Activated T-helper 1 cell treated with anti-CD3 and anti-CD28 coated beads, Interleukin-12 subunit alpha, Interleukin-12 subunit beta, Interleukin-2, Interleukin-4 antibody, amounts not matched to agents 30 ng/mL and 10 ng/mL and 1 ng/mL, durations not matched to agents 14 hours and 24 hours and 36 hours (primary cell): ENCODE data around the gene GPER1. TPM values are rescaled to one million over a fixed set of nuclear protein-coding genes. Genes with fewer than 3 reads are reported as not detected.

Experiments
- DNase-seq: peaks from one replicate; pipeline ENCODE4 v3.0.0; 2021; ENCODE audit warnings: low spot score
- H3K27ac Mint-ChIP-seq: one replicate; pipeline ENCODE4 v1.8.0; 2021; ENCODE audit warnings: mild to moderate bottlenecking, mixed read lengths
- H3K27me3 Mint-ChIP-seq: one replicate; pipeline ENCODE4 v1.8.0; 2022; ENCODE audit warnings: mild to moderate bottlenecking, moderate library complexity, mixed read lengths; ENCODE audit not compliant: insufficient read depth
- H3K36me3 Mint-ChIP-seq: one replicate; pipeline ENCODE4 v1.8.0; 2021; ENCODE audit warnings: low read depth, mixed read lengths
- H3K4me1 Mint-ChIP-seq: one replicate; pipeline ENCODE4 v1.8.0; 2021; ENCODE audit warnings: low read depth, mixed read lengths
- H3K4me3 Mint-ChIP-seq: one replicate; pipeline ENCODE4 v1.8.0; 2021; ENCODE audit warnings: mild to moderate bottlenecking, moderate library complexity, mixed read lengths
- H3K9me3 Mint-ChIP-seq: one replicate; pipeline ENCODE4 v1.8.0; 2021; ENCODE audit warnings: mixed read lengths
- intact Hi-C: fragments of 100-400 bp; cut with micrococcal nuclease; formaldehyde crosslinking; loops from one replicate; pipeline ENCODE4 v1.15.1; 2024
- total RNA-seq: library from RNA; stranded (reverse); gene quantifications from 2 replicates; pipeline ENCODE4 v1.2.3, GENCODE V29; 2022

The GPER1 gene
- total RNA-seq, 1 donor from 2014 or later: not detected

GRCh38 chr7:1079546-1079945 is 8.4 kb upstream of the GPER1 start:
- no peak for DNase-seq
- Mint-ChIP-seq H3K27me3 (no peaks in the 10 kb centered on the region), H3K36me3 (no peaks in the 10 kb centered on the region), H3K4me3 (no peak overlapping the region), H3K27ac (no peak overlapping the region), H3K4me1 (no peaks in the 10 kb centered on the region), H3K9me3 (no peaks in the 10 kb centered on the region)
- intact Hi-C loops: no loop called here

GRCh38 chr7:1080252-1080920 is 7.5 kb upstream of the GPER1 start:
- Mint-ChIP-seq H3K9me3 (no peaks in the 10 kb centered on the region), H3K27ac (no peak overlapping the region), H3K36me3 (no peaks in the 10 kb centered on the region), H3K4me3 (no peak overlapping the region), H3K27me3 (no peaks in the 10 kb centered on the region), H3K4me1 (no peaks in the 10 kb centered on the region)
- no peak for DNase-seq
- intact Hi-C loops: no loop called here

- intact Hi-C loops: no loop called here
- no peak overlapping the region for H3K27ac Mint-ChIP-seq
- H3K4me1 Mint-ChIP-seq: no peaks in the 10 kb centered on the region
- no peaks in the 10 kb centered on the region for H3K36me3 Mint-ChIP-seq
- no peaks in the 10 kb centered on the region for H3K27me3 Mint-ChIP-seq
- no peaks in the 10 kb centered on the region for H3K9me3 Mint-ChIP-seq
- no peak overlapping the region for H3K4me3 Mint-ChIP-seq
- DNase-seq: no peak
Measured at GRCh38 chr7:1080921-1081255, 7.0 kb upstream of the GPER1 start.

GRCh38 chr7:1081336-1081735 is 6.6 kb upstream of the GPER1 start:
- no peaks in the 10 kb centered on the region for H3K36me3 Mint-ChIP-seq
- H3K27ac Mint-ChIP-seq: no peak overlapping the region
- H3K9me3 Mint-ChIP-seq: no peaks in the 10 kb centered on the region
- H3K4me3 Mint-ChIP-seq: no peak overlapping the region
- intact Hi-C loops: no loop called here
- no peak for DNase-seq
- H3K27me3 Mint-ChIP-seq: no peaks in the 10 kb centered on the region
- no peaks in the 10 kb centered on the region for H3K4me1 Mint-ChIP-seq

- Mint-ChIP-seq H3K27me3 (no peaks in the 10 kb centered on the region), H3K9me3 (no peaks in the 10 kb centered on the region), H3K4me3 (no peak overlapping the region), H3K4me1 (peaks cover 1% of the 10 kb centered on the region), H3K27ac (no peak overlapping the region), H3K36me3 (no peaks in the 10 kb centered on the region)
- DNase-seq: no peak
- intact Hi-C loops: no loop called here
Measured at GRCh38 chr7:1081931-1082401, 5.9 kb upstream of the GPER1 start.

- Mint-ChIP-seq H3K9me3 (no peaks in the 10 kb centered on the region), H3K27ac (no peak overlapping the region), H3K4me3 (no peak overlapping the region), H3K27me3 (peaks cover 1% of the 10 kb centered on the region), H3K4me1 (peaks cover 9% of the 10 kb centered on the region), H3K36me3 (no peaks in the 10 kb centered on the region)
- intact Hi-C loops: no loop called here
- DNase-seq: no peak
Measured at GRCh38 chr7:1083729-1084657, 3.9 kb upstream of the GPER1 start.

GRCh38 chr7:1085266-1085665 is 2.6 kb upstream of the GPER1 start:
- DNase-seq: no peak
- H3K4me1 Mint-ChIP-seq: peaks cover 9% of the 10 kb centered on the region
- H3K9me3 Mint-ChIP-seq: no peaks in the 10 kb centered on the region
- H3K27me3 Mint-ChIP-seq: peaks cover 2% of the 10 kb centered on the region
- H3K27ac Mint-ChIP-seq: no peak overlapping the region
- H3K4me3 Mint-ChIP-seq: no peak overlapping the region
- intact Hi-C loops: no loop called here
- H3K36me3 Mint-ChIP-seq: no peaks in the 10 kb centered on the region

- Mint-ChIP-seq H3K4me3 (no peak overlapping the region), H3K27ac (no peak overlapping the region), H3K9me3 (no peaks in the 10 kb centered on the region), H3K4me1 (peaks cover 9% of the 10 kb centered on the region), H3K27me3 (peaks cover 2% of the 10 kb centered on the region), H3K36me3 (no peaks in the 10 kb centered on the region)
- no peak for DNase-seq
- intact Hi-C loops: loop anchor here (1.0 to 2.0 kb wide), 3 partner anchors 17 to 91 kb away; no protein-coding TSS in a partner anchor
Measured at GRCh38 chr7:1085910-1086421, 1.9 kb upstream of the GPER1 start.

GRCh38 chr7:1086588-1087464 is 1.1 kb upstream of the GPER1 start:
- intact Hi-C loops: loop anchor here (1.0 to 2.0 kb wide), 4 partner anchors 16 to 90 kb away; no protein-coding TSS in a partner anchor
- DNase-seq: peak; percentile 61
- peaks cover 2% of the 10 kb centered on the region for H3K27me3 Mint-ChIP-seq
- no peak overlapping the region for H3K27ac Mint-ChIP-seq
- no peaks in the 10 kb centered on the region for H3K36me3 Mint-ChIP-seq
- peak overlapping the region; percentile 63 for H3K4me3 Mint-ChIP-seq
- no peaks in the 10 kb centered on the region for H3K9me3 Mint-ChIP-seq
- H3K4me1 Mint-ChIP-seq: peaks cover 9% of the 10 kb centered on the region

GRCh38 chr7:1087465-1087814 is 473 bp upstream of the GPER1 start:
- Mint-ChIP-seq H3K27me3 (peaks cover 2% of the 10 kb centered on the region), H3K4me1 (peaks cover 9% of the 10 kb centered on the region), H3K4me3 (no peak overlapping the region), H3K27ac (no peak overlapping the region), H3K36me3 (no peaks in the 10 kb centered on the region), H3K9me3 (no peaks in the 10 kb centered on the region)
- intact Hi-C loops: loop anchor here (1.0 to 2.0 kb wide), 2 partner anchors 50 to 89 kb away; no protein-coding TSS in a partner anchor
- DNase-seq: no peak

- no peaks in the 10 kb centered on the region for H3K36me3 Mint-ChIP-seq
- intact Hi-C loops: no loop called here
- H3K9me3 Mint-ChIP-seq: no peaks in the 10 kb centered on the region
- no peak for DNase-seq
- H3K4me1 Mint-ChIP-seq: peaks cover 9% of the 10 kb centered on the region
- no peak overlapping the region for H3K4me3 Mint-ChIP-seq
- H3K27ac Mint-ChIP-seq: no peak overlapping the region
- peaks cover 2% of the 10 kb centered on the region for H3K27me3 Mint-ChIP-seq
Measured at GRCh38 chr7:1090236-1090635, 2.3 kb downstream of the GPER1 start.
